A549 (cell line): ENCODE results near the gene PPP2R5E. TPM values are rescaled to one million over a fixed set of nuclear protein-coding genes. Genes with fewer than 3 reads are reported as not detected.

ENCODE experiments used
- ATAC-seq, 2 experiments: fragments of 200-7000 bp in 1 of 2; fragments of >200 bp in 1 of 2; cut with Nextera tagmentation in 1 of 2; cut with Tn5 transposase in 1 of 2; 3 replicates each; pipeline versions ENCODE4 v1.8.0 to v1.9.1; 2018 to 2020; ENCODE audit warnings: mild to moderate bottlenecking in 1 of 2, moderate library complexity in 1 of 2
- CTCF ChIA-PET: fragments of 300-600 bp; sonication (Branson Sonifier 250); formaldehyde crosslinking; extraction: SDS; loops from one replicate; lab custom pipeline; 2021; ENCODE audit warnings: antibody characterized with exemption, inconsistent platforms; lab: Yijun Ruan, JAX
- POLR2A ChIA-PET: fragments of 350-600 bp; formaldehyde crosslinking; extraction: SDS; loops from one replicate; lab custom pipeline; 2021; ENCODE audit warnings: antibody characterized with exemption, inconsistent platforms; lab: Yijun Ruan, JAX
- DNase-seq, 2 experiments: peaks; one replicate each; pipeline versions ENCODE4 v3.0.0 to v3.0.0-alpha.2; 2011 to 2016; ENCODE audit warnings: low read depth in 1 of 2, low spot score in 1 of 2
- FAIRE-seq: peaks from 2 replicates; lab custom pipeline; 2011; peaks lifted over from hg19 to GRCh38; lab: Jason Lieb, UNC
- H3K27ac ChIP-seq, 2 experiments: fragments of >200 bp; sonication (Bioruptor Twin); formaldehyde crosslinking; 3 replicates each; pipeline ENCODE4 v1.5.1; 2016 to 2017
- H3K4me1 ChIP-seq: fragments of >200 bp; sonication (Bioruptor Twin); formaldehyde crosslinking; 3 replicates; pipeline ENCODE4 v1.6.1; 2016
- H3K4me2 ChIP-seq: fragments of >200 bp; sonication (Bioruptor Twin); formaldehyde crosslinking; 3 replicates; pipeline ENCODE4 v1.6.1; 2016
- H3K4me3 ChIP-seq: fragments of >200 bp; sonication (Bioruptor Twin); formaldehyde crosslinking; 3 replicates; pipeline ENCODE4 v1.5.1; 2016
- H3K9me3 ChIP-seq: fragments of >200 bp; sonication (Bioruptor Twin); formaldehyde crosslinking; 3 replicates; pipeline ENCODE4 v1.6.1; 2016
- PHF8 ChIP-seq: fragments of 200-600 bp; sonication (generic); IDR thresholded peaks from 2 replicates; pipeline ENCODE4 v1.6.1; 2016; ENCODE audit warnings: low read depth, mild to moderate bottlenecking, antibody characterized with exemption, moderate library complexity, borderline replicate concordance
- TP53 ChIP-seq: fragments of 250-450 bp; sonication (Bioruptor Pico); IDR thresholded peaks from 2 replicates; pipeline ENCODE4 v1.5.0; 2021; ENCODE audit warnings: mild to moderate bottlenecking, moderate library complexity
- WGBS: methylation state at CpG from one replicate; pipeline ENCODE4 v1.1.6; 2017; ENCODE audit errors: missing lambda C conversion rate; 5-methylcytosine and 5-hydroxymethylcytosine counted together
- polyA plus RNA-seq, 4 experiments: library from polyadenylated mRNA; depleted of rRNA in 3 of 4; stranded (reverse); fragments of >200 nt; fragmentation: RNase III in 1 of 4; extraction: RNeasy Plus Mini Kit Qiagen cat#74134 plus additional on column Dnase treatment in 1 of 4; gene quantifications; 2 replicates in 3 of 4; 3 replicates in 1 of 4; pipeline ENCODE4 v1.2.3, GENCODE V29; 2011 to 2017
- small RNA-seq, 6 experiments: library from RNA; depleted of rRNA; stranded (forward); fragments of <200 nt; gene quantifications; one replicate each; pipeline ENCODE3, GENCODE V24; 2012
- TF ChIP-seq, protein P1 (sequence below): IDR thresholded peaks from 2 replicates; pipeline ENCODE4 v1.6.1; 2012; ENCODE audit warnings: low read depth, borderline replicate concordance
- TF ChIP-seq, protein P2 (sequence below): IDR thresholded peaks from 2 replicates; pipeline ENCODE4 v1.6.1; 2012
- TF ChIP-seq, protein P3 (sequence below): fragments of 200-600 bp; sonication (generic); IDR thresholded peaks from 2 replicates; pipeline ENCODE4 v1.6.1; 2016; ENCODE audit warnings: antibody characterized with exemption, mild to moderate bottlenecking, moderate library complexity
- TF ChIP-seq, protein P4 (sequence below): fragments of 250-450 bp; sonication (Bioruptor Pico); IDR thresholded peaks from 2 replicates; pipeline ENCODE4 v1.5.0; 2021; ENCODE audit warnings: mild to moderate bottlenecking, moderate library complexity, borderline replicate concordance

Gene PPP2R5E
- polyA plus RNA-seq, 2 of the 4 experiments (the other 2 are of a cell fraction), result 21.4 to 23.2 TPM

- no peak overlapping the region for H3K4me2 ChIP-seq
- CTCF ChIA-PET, result interaction anchor here (0.5 kb wide), 1 partner anchor 396 kb away, joined by 5 read pairs; no protein-coding TSS in a partner anchor
- POLR2A ChIA-PET, result no interaction called here
- no peak for TF ChIP-seq PHF8
- TF ChIP-seq, protein P1, sequence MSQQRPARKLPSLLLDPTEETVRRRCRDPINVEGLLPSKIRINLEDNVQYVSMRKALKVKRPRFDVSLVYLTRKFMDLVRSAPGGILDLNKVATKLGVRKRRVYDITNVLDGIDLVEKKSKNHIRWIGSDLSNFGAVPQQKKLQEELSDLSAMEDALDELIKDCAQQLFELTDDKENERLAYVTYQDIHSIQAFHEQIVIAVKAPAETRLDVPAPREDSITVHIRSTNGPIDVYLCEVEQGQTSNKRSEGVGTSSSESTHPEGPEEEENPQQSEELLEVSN, result no peak
- no peak for TF ChIP-seq TP53 (CRISPR knock-in tag)
- TF ChIP-seq, protein P2, sequence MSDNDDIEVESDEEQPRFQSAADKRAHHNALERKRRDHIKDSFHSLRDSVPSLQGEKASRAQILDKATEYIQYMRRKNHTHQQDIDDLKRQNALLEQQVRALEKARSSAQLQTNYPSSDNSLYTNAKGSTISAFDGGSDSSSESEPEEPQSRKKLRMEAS, result no peak
- TF ChIP-seq, protein P3, sequence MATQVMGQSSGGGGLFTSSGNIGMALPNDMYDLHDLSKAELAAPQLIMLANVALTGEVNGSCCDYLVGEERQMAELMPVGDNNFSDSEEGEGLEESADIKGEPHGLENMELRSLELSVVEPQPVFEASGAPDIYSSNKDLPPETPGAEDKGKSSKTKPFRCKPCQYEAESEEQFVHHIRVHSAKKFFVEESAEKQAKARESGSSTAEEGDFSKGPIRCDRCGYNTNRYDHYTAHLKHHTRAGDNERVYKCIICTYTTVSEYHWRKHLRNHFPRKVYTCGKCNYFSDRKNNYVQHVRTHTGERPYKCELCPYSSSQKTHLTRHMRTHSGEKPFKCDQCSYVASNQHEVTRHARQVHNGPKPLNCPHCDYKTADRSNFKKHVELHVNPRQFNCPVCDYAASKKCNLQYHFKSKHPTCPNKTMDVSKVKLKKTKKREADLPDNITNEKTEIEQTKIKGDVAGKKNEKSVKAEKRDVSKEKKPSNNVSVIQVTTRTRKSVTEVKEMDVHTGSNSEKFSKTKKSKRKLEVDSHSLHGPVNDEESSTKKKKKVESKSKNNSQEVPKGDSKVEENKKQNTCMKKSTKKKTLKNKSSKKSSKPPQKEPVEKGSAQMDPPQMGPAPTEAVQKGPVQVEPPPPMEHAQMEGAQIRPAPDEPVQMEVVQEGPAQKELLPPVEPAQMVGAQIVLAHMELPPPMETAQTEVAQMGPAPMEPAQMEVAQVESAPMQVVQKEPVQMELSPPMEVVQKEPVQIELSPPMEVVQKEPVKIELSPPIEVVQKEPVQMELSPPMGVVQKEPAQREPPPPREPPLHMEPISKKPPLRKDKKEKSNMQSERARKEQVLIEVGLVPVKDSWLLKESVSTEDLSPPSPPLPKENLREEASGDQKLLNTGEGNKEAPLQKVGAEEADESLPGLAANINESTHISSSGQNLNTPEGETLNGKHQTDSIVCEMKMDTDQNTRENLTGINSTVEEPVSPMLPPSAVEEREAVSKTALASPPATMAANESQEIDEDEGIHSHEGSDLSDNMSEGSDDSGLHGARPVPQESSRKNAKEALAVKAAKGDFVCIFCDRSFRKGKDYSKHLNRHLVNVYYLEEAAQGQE, result no peak
- TF ChIP-seq, protein P4, sequence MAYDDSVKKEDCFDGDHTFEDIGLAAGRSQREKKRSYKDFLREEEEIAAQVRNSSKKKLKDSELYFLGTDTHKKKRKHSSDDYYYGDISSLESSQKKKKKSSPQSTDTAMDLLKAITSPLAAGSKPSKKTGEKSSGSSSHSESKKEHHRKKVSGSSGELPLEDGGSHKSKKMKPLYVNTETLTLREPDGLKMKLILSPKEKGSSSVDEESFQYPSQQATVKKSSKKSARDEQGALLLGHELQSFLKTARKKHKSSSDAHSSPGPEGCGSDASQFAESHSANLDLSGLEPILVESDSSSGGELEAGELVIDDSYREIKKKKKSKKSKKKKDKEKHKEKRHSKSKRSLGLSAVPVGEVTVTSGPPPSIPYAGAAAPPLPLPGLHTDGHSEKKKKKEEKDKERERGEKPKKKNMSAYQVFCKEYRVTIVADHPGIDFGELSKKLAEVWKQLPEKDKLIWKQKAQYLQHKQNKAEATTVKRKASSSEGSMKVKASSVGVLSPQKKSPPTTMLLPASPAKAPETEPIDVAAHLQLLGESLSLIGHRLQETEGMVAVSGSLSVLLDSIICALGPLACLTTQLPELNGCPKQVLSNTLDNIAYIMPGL (CRISPR knock-in tag), result no peak
- TF ChIP-seq, all 56 proteins: peak for 0
- Histone ChIP-seq H3K27ac (no peak overlapping the region), H3K4me1 (no peaks in the 10 kb centered on the region), H3K4me3 (no peak overlapping the region), H3K9me3 (no peaks in the 10 kb centered on the region)
- FAIRE-seq (no peak), ATAC-seq (no peak), DNase-seq (no peak)
- WGBS, result 100% methylated on average over 1 of the region's 1 CpG
Measured at GRCh38 chr14:63322472-63322871, 220.7 kb downstream of the PPP2R5E start.

Small RNA genes lying within 50 kb of the gene (small RNA-seq; reads per million reads assigned to genes)
- 0 reads per million in 6 experiments for gene RF00601

Other genes with a start within 250 kb of the PPP2R5E start
- not detected in 2 replicates for gene GPHB5, start 224.4 kb downstream of the PPP2R5E start, polyA plus RNA-seq (2011; rRNA removed)
- gene GPHB5, start 224.4 kb downstream of the PPP2R5E start, polyA plus RNA-seq (2017; fragmentation: RNase III; extraction: RNeasy Plus Mini Kit Qiagen cat#74134 plus additional on column Dnase treatment), result not detected in 3 replicates
- 15.7 and 20.9 TPM in 2 replicates for gene WDR89, start 98.5 kb upstream of the PPP2R5E start, polyA plus RNA-seq (2011; rRNA removed)
- 13.9 to 15.1 TPM (median 15.1 TPM) in 3 replicates for gene WDR89, start 98.5 kb upstream of the PPP2R5E start, polyA plus RNA-seq (2017; fragmentation: RNase III; extraction: RNeasy Plus Mini Kit Qiagen cat#74134 plus additional on column Dnase treatment)
- gene SGPP1, start 184.7 kb upstream of the PPP2R5E start, polyA plus RNA-seq (2011; rRNA removed), result 18.9 and 28.2 TPM in 2 replicates
- gene SGPP1, start 184.7 kb upstream of the PPP2R5E start, polyA plus RNA-seq (2017; fragmentation: RNase III; extraction: RNeasy Plus Mini Kit Qiagen cat#74134 plus additional on column Dnase treatment), result 14.2 to 16.1 TPM (median 14.9 TPM) in 3 replicates